ENCODE measurements around the gene AUNIP. TPM values are rescaled to one million over a fixed set of nuclear protein-coding genes. Genes with fewer than 3 reads are reported as not detected.

The AUNIP gene
- total and polyA plus RNA-seq, 2 donors (not counting 3 experiments of a cell fraction or from before 2014, with no cell fraction given), result 1.8 to 4.5 TPM

DNA sequence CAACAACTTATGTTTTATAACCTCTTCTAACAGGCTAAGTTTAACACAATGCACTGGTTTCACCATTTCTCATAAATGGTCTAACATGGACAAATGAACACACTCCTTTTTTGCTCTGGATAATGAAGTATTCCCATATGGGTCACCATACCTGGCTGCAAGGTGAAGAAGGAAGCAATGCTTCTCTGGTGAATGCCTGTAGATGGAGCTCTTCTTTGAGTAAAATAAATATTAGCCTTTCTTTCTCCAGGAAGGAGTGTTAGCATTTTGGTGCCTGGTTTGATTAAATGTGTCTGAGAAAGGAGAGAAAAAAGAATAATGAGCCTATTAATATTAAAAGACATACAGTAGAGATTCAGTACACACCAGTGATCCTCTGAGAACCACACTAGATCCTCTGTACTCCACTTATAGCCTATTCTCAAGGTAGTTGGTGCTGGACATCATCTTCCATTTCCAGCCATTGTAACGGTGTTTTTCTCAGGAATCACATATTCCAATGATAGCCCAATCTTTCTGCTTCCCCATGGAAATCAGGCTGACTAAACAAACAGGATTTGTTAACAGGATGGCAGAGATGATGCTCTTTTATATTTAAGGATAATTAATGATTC is 21.9 kb downstream of the AUNIP start:
- CTCF ChIA-PET, result interaction anchor here (0.6 to 1.5 kb wide), 12 partner anchors 8 to 162 kb away, joined by 3 to 8 read pairs (median 3); partner anchors contain the start of genes MTFR1L, PAFAH2 and PAQR7
- intact Hi-C loops (cut with micrococcal nuclease), result loop anchor here (1.0 kb wide), 1 partner anchor 161 kb away; the partner anchor contains the start of gene PAFAH2
- H3K27me3 ChIP-seq (ENCODE audit: control insufficient read depth in 2 of 2, insufficient read depth in 2 of 2, low read length in 2 of 2), result no peaks in the 10 kb centered on the region
- no peak overlapping the region for H3K27ac ChIP-seq (ENCODE audit: insufficient read depth, low read depth, low read length)
- no peak for FAIRE-seq
- no TSS peak for BruUV-seq (replicated peaks)
- dilution Hi-C loops (cut with MboI; ENCODE audit: extremely low pct_ligation_motif_present, low sequenced_read_pairs), result no loop called here
- H3K4me3 ChIP-seq (replicated peaks in 1 of 3; ENCODE audit: insufficient read depth in 1 of 3, low read depth in 1 of 3, low read length in 3 of 3), result no peak overlapping the region
- TF ChIP-seq POLR2AphosphoS5 (IDR thresholded peaks at IDR 0.05; ENCODE audit: insufficient read depth, low read depth, low read length), result no peak
- no peak for TF ChIP-seq POLR2A (IDR thresholded peaks at IDR 0.05; ENCODE audit: low read depth, low read length)
- no peak for TF ChIP-seq MYC (IDR thresholded peaks at IDR 0.05; ENCODE audit: low read depth, low read length)
- no peak for TF ChIP-seq FOS (IDR thresholded peaks at IDR 0.05; ENCODE audit: borderline replicate concordance, insufficient read depth, low read length)
- TF ChIP-seq, protein P1, sequence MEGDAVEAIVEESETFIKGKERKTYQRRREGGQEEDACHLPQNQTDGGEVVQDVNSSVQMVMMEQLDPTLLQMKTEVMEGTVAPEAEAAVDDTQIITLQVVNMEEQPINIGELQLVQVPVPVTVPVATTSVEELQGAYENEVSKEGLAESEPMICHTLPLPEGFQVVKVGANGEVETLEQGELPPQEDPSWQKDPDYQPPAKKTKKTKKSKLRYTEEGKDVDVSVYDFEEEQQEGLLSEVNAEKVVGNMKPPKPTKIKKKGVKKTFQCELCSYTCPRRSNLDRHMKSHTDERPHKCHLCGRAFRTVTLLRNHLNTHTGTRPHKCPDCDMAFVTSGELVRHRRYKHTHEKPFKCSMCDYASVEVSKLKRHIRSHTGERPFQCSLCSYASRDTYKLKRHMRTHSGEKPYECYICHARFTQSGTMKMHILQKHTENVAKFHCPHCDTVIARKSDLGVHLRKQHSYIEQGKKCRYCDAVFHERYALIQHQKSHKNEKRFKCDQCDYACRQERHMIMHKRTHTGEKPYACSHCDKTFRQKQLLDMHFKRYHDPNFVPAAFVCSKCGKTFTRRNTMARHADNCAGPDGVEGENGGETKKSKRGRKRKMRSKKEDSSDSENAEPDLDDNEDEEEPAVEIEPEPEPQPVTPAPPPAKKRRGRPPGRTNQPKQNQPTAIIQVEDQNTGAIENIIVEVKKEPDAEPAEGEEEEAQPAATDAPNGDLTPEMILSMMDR (IDR thresholded peaks at IDR 0.05; ENCODE audit: extremely low read depth in 1 of 2, insufficient read depth in 1 of 2, low read depth in 1 of 2, low read length in 2 of 2), result no peak
- no peak for TF ChIP-seq JUN (IDR thresholded peaks at IDR 0.05; ENCODE audit: borderline replicate concordance, insufficient read depth, insufficient read length, low read depth)
- TF ChIP-seq GATA2 (IDR thresholded peaks at IDR 0.05; ENCODE audit: insufficient read depth, insufficient read length, low read depth, low read length), result no peak
- POLR2A ChIA-PET, result interaction anchor here (1.5 kb wide), 1 partner anchor 160 kb away, joined by 5 read pairs; the partner anchor contains the start of gene PAFAH2
- no peak overlapping the region for H3K4me2 ChIP-seq (ENCODE audit: insufficient read depth, low read length)
- H3K4me1 ChIP-seq (ENCODE audit: control insufficient read depth, extremely low read depth, insufficient read depth, low read length), result no peaks in the 10 kb centered on the region
- H3K9me3 ChIP-seq (replicated peaks; ENCODE audit: control insufficient read depth, insufficient read depth, low read length), result no peaks in the 10 kb centered on the region
- DNase-seq (ENCODE audit: low read depth, low spot score), result no peak
- peaks cover 4 to 7% of the 10 kb centered on the region in 2 experiments for H3K36me3 ChIP-seq (ENCODE audit: control insufficient read depth in 2 of 2, extremely low read depth in 1 of 2, insufficient read depth in 2 of 2, low read length in 2 of 2)
- no peak overlapping the region for H3K9ac ChIP-seq (replicated peaks; ENCODE audit: extremely low read depth, insufficient read depth, low read length)
- H3K9me1 ChIP-seq (replicated peaks; ENCODE audit: control insufficient read depth, extremely low read depth, insufficient read depth, low read length), result no peaks in the 10 kb centered on the region
- no peaks in the 10 kb centered on the region for H4K20me1 ChIP-seq (replicated peaks; ENCODE audit: control insufficient read depth, extremely low read depth, insufficient read depth, low read length)
- H3K79me2 ChIP-seq (ENCODE audit: control insufficient read depth, insufficient read depth, low read length), result no peaks in the 10 kb centered on the region
- H2AFZ ChIP-seq (ENCODE audit: low read depth, low read length), result no peak overlapping the region
